ENCODE results near the gene SLC44A3. TPM values are rescaled to one million over a fixed set of nuclear protein-coding genes. Genes with fewer than 3 reads are reported as not detected.

SLC44A3 gene
- total and polyA plus RNA-seq, 9 of the 15 experiments (the other 6 are each of a cell fraction or from before 2014, with no cell fraction given): not detected

DNA sequence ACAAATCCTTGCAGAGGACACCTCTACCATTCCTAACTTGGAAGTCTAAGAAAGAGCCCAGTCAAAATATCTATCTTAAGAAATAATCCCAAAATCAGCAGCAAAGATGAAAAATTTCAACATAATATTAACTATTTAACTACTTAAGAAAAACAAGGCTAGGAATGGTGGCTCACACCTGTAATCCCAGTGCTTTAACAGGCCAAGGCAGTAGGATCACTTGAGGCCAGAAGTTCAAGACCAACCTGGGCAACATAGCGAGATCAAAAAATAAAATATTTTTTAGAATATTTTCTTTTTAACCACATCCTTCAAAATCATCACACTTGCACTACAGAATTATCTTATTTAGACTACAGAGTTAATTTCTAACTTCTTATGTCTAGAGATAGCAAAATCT, 101.8 kb downstream of the SLC44A3 start (continued):
- TF ChIP-seq, protein P1, sequence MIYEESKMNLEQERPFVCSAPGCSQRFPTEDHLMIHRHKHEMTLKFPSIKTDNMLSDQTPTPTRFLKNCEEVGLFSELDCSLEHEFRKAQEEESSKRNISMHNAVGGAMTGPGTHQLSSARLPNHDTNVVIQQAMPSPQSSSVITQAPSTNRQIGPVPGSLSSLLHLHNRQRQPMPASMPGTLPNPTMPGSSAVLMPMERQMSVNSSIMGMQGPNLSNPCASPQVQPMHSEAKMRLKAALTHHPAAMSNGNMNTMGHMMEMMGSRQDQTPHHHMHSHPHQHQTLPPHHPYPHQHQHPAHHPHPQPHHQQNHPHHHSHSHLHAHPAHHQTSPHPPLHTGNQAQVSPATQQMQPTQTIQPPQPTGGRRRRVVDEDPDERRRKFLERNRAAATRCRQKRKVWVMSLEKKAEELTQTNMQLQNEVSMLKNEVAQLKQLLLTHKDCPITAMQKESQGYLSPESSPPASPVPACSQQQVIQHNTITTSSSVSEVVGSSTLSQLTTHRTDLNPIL (CRISPR knock-in tag; IDR thresholded peaks at IDR 0.05): no peak
- TF ChIP-seq, protein P2, sequence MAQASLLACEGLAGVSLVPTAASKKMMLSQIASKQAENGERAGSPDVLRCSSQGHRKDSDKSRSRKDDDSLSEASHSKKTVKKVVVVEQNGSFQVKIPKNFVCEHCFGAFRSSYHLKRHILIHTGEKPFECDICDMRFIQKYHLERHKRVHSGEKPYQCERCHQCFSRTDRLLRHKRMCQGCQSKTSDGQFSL (CRISPR knock-in tag; IDR thresholded peaks at IDR 0.05): no peak
- TF ChIP-seq, protein P2 (tag; IDR thresholded peaks at IDR 0.05): no peak
- TF ChIP-seq ZNF57 (CRISPR knock-in tag; IDR thresholded peaks at IDR 0.05) (no peak), ZC3H8 (IDR thresholded peaks at IDR 0.05) (no peak), SIN3B (IDR thresholded peaks at IDR 0.05; ENCODE audit: low read depth) (no peak), HMGN3 (IDR thresholded peaks at IDR 0.05; ENCODE audit: borderline replicate concordance, extremely low read depth, insufficient read length, low read depth, low read length) (no peak), ESRRB (CRISPR knock-in tag; IDR thresholded peaks at IDR 0.05; ENCODE audit: borderline replicate concordance) (no peak)

DNA sequence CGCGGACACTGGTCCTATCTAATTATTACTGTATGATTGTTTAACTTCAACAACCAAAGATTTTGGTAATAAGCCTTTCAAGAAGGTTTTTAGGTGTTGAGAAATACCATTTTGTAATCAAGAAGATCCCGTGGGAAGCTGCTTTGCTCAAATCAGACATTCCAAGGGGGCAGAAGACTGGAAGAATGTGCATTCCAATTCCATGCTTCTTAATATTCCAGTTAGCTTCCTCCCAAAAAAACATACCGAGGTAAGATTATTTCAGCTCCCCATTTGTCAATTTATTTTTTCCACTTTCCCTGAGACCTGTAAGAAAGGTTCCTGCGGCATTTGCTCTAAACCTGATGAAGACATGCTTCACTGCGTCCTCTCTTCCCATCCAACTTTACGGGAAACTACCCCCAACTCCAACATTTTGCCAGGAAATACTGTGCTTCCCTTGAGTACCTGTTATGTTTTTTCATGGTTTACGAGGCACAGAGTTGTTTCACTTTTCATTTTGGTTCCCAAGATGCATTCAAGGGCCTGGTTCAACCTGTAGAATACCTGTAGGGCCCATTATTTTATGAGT, 102.7 kb downstream of the SLC44A3 start:
- no peak overlapping the region for H3K27ac ChIP-seq (ENCODE audit: extremely low read depth, low read depth, low read length)
- ATAC-seq (no peak), DNase-seq (ENCODE audit: extremely low read depth in 1 of 4, low spot score in 3 of 4) (no peak), FAIRE-seq (no peak)
- no peak overlapping the region for H3K4me3 ChIP-seq
- no peaks in the 10 kb centered on the region for H3K9me1 ChIP-seq (ENCODE audit: control insufficient read depth, insufficient read depth, low read length)
- no peaks in the 10 kb centered on the region for H3K36me3 ChIP-seq (ENCODE audit: control insufficient read depth, insufficient read depth, low read length)
- ChIA-PET POLR2A (no interaction called here), CTCF (ENCODE audit: low intra/inter-chr PET ratio) (interaction anchor here (0.7 kb wide), 1 partner anchor 951 kb away, joined by 4 read pairs; no protein-coding TSS in a partner anchor)
- H3K4me1 ChIP-seq (replicated peaks in 1 of 2; ENCODE audit: control insufficient read depth in 2 of 2, insufficient read depth in 2 of 2, low read length in 2 of 2): peaks cover 0 to 15% of the 10 kb centered on the region in 2 experiments; a peak in 2 of 5 replicates
- H3K9ac ChIP-seq (ENCODE audit: insufficient read depth in 1 of 2, low read depth in 2 of 2, low read length in 2 of 2): no peak overlapping the region
- 15% methylated on average over 8 of the region's 8 CpGs for WGBS (ENCODE audit: insufficient coverage, low coverage, missing lambda C conversion rate)
- no peak overlapping the region for H2AFZ ChIP-seq (ENCODE audit: low read depth, low read length)
- no TSS peak for BruUV-seq (replicated peaks)
- intact Hi-C loops (cut with micrococcal nuclease) (no loop called here), in situ Hi-C loops (cut with MboI) (no loop called here)
- TF ChIP-seq ZNF324 (CRISPR knock-in tag; IDR thresholded peaks at IDR 0.05) (no peak), KAT7 (CRISPR knock-in tag; IDR thresholded peaks at IDR 0.05; ENCODE audit: borderline replicate concordance) (no peak), KLF6 (CRISPR knock-in tag; IDR thresholded peaks at IDR 0.05; ENCODE audit: borderline replicate concordance) (no peak), SETDB1 (IDR thresholded peaks at IDR 0.05; ENCODE audit: low read length) (no peak)
- peaks cover 24 to 44% of the 10 kb centered on the region in 2 experiments; a peak in 4 of 5 replicates for H3K27me3 ChIP-seq (ENCODE audit: control insufficient read depth in 2 of 2, insufficient read depth in 2 of 2, low read length in 2 of 2)
- no peak overlapping the region for H3K4me2 ChIP-seq (ENCODE audit: insufficient read depth, low read length)
- no peaks in the 10 kb centered on the region for H4K20me1 ChIP-seq (replicated peaks; ENCODE audit: control insufficient read depth, insufficient read depth, low read length)
- no peaks in the 10 kb centered on the region for H3K79me2 ChIP-seq (ENCODE audit: control insufficient read depth, insufficient read depth, low read length)
- H3K9me3 ChIP-seq (replicated peaks; ENCODE audit: control insufficient read depth, insufficient read depth, low read depth, low read length): no peaks in the 10 kb centered on the region

Data from K562 (cell line).